Kidney glomerular epithelial cell (primary cell): ENCODE results near the gene HBG1.

Experiments used
- DNase-seq: peaks from one replicate; lab custom pipeline; 2025; lab: John Stamatoyannopoulos, UW

The HBG1 gene

GRCh38 chr11:5246772-5247471, 2.7 kb downstream of the HBG1 start:
- DNase-seq = no peak

GRCh38 chr11:5245155-5245554, 4.5 kb downstream of the HBG1 start:
- no peak for DNase-seq

- DNase-seq = no peak
Observed at GRCh38 chr11:5243816-5244180, 5.9 kb downstream of the HBG1 start.

- DNase-seq = no peak
Observed at GRCh38 chr11:5242933-5243815, 6.5 kb downstream of the HBG1 start.

GRCh38 chr11:5242208-5242607, 7.4 kb downstream of the HBG1 start:
- DNase-seq = no peak

- no peak for DNase-seq
Observed at GRCh38 chr11:5241458-5241857, 8.2 kb downstream of the HBG1 start.

GRCh38 chr11:5240458-5240857, 9.2 kb downstream of the HBG1 start:
- DNase-seq = no peak

- DNase-seq = no peak
Observed at GRCh38 chr11:5240056-5240455, 9.6 kb downstream of the HBG1 start.

GRCh38 chr11:5239046-5239445, 10.6 kb downstream of the HBG1 start:
- no peak for DNase-seq

- DNase-seq = no peak
Observed at GRCh38 chr11:5238486-5238885, 11.2 kb downstream of the HBG1 start.

GRCh38 chr11:5237420-5237819, 12.2 kb downstream of the HBG1 start:
- DNase-seq = no peak

- no peak for DNase-seq
Observed at GRCh38 chr11:5235364-5236095, 14.1 kb downstream of the HBG1 start.

- peak; percentile 22 for DNase-seq
Observed at GRCh38 chr11:5234381-5234834, 15.2 kb downstream of the HBG1 start, which contains the start of gene HBD. Gene HBD, minus strand, starts transcription at chr11:5234483. Its CDS starts 50 bp downstream, at chr11:5234433.

- no peak for DNase-seq
Observed at GRCh38 chr11:5233307-5233706, 16.4 kb downstream of the HBG1 start.

- no peak for DNase-seq
Observed at GRCh38 chr11:5232821-5233220, 16.8 kb downstream of the HBG1 start.

GRCh38 chr11:5232176-5232575, 17.5 kb downstream of the HBG1 start:
- DNase-seq = no peak

GRCh38 chr11:5231111-5231510, 18.5 kb downstream of the HBG1 start:
- no peak for DNase-seq

- no peak for DNase-seq
Observed at GRCh38 chr11:5230266-5230665, 19.4 kb downstream of the HBG1 start.

GRCh38 chr11:5229796-5230195, 19.9 kb downstream of the HBG1 start:
- no peak for DNase-seq

- DNase-seq = no peak
Observed at GRCh38 chr11:5229356-5229755, 20.3 kb downstream of the HBG1 start.

- no peak for DNase-seq
Observed at GRCh38 chr11:5228124-5228523, 21.5 kb downstream of the HBG1 start.

- DNase-seq = no peak
Observed at GRCh38 chr11:5227681-5228080, 22.0 kb downstream of the HBG1 start.
